HepG2 (cell line): Measurements from ENCODE around the gene HOMEZ. TPM values are rescaled to one million over a fixed set of nuclear protein-coding genes. Genes with fewer than 3 reads are reported as not detected.
"Not testable (repeated sequence)": the region's sequence is repeated elsewhere in the genome, so short reads cannot be mapped to it uniquely, and the experiment has no call there.

Experiments
- ATAC-seq: fragments of 200-7000 bp; cut with Tn5 transposase; 3 replicates; pipeline ENCODE4 v1.9.1; 2020; ENCODE audit warnings: mild to moderate bottlenecking, moderate library complexity
- BruUV-seq: library from RNA; stranded (reverse); fragments of 400-500 nt; replicated peaks from 2 replicates; lab custom pipeline; 2021; lab: Mats Ljungman, UMichigan
- CTCF ChIA-PET: fragments of 300-600 bp; formaldehyde crosslinking; extraction: SDS; loops from one replicate; lab custom pipeline; 2021; ENCODE audit warnings: low total read pairs, inconsistent platforms, low intra/inter-chr PET ratio; lab: Yijun Ruan, JAX
- POLR2A ChIA-PET: fragments of 350-600 bp; sonication (Branson Sonifier 250); formaldehyde crosslinking; loops from one replicate; lab custom pipeline; 2020; ENCODE audit warnings: antibody characterized with exemption, inconsistent platforms; lab: Yijun Ruan, JAX
- DNase-seq: peaks from one replicate; pipeline ENCODE4 v3.0.0-alpha.2; 2015; ENCODE audit warnings: low spot score
- FAIRE-seq: peaks from 3 replicates; lab custom pipeline; 2011; peaks lifted over from hg19 to GRCh38; lab: Jason Lieb, UNC
- H2AFZ ChIP-seq: one replicate; pipeline ENCODE4 v1.6.1; 2011; ENCODE audit warnings: low read length, inconsistent platforms
- H3K27ac ChIP-seq: fragments of 300-600 bp; 3 replicates; pipeline ENCODE4 v1.8.0; 2011; ENCODE audit warnings: mixed run types, mild to moderate bottlenecking, mixed read lengths, low read length, inconsistent platforms; ENCODE audit not compliant: insufficient read depth; ENCODE audit errors: extremely low read length
- H3K27me3 ChIP-seq, 2 experiments: fragments of 200-600 bp in 1 of 2; 2 replicates in 1 of 2; 3 replicates in 1 of 2; pipeline versions ENCODE4 v1.6.0 to v1.8.0; 2011; ENCODE audit warnings: low read length in 2 of 2, mild to moderate bottlenecking in 2 of 2, moderate library complexity in 2 of 2, inconsistent platforms in 1 of 2; ENCODE audit not compliant: insufficient read depth in 2 of 2, control insufficient read depth in 1 of 2
- H3K36me3 ChIP-seq, 2 experiments: fragments of 200-600 bp in 1 of 2; replicated peaks in 1 of 2; 2 replicates in 1 of 2; 3 replicates in 1 of 2; pipeline versions ENCODE4 v1.5.1 to v1.8.0; 2011; ENCODE audit warnings: low read length in 2 of 2, inconsistent platforms in 1 of 2; ENCODE audit not compliant: insufficient read depth in 2 of 2, control insufficient read depth in 1 of 2
- H3K4me1 ChIP-seq: 2 replicates; pipeline ENCODE4 v1.5.1; 2012; ENCODE audit warnings: low read length, inconsistent platforms; ENCODE audit not compliant: insufficient read depth
- H3K4me2 ChIP-seq: 2 replicates; pipeline ENCODE4 v1.6.0; 2011; ENCODE audit warnings: low read depth, low read length, inconsistent platforms
- H3K4me3 ChIP-seq, 3 experiments: fragments of 200-600 bp in 1 of 3; sonication (generic), shearing (Covaris generic) in 1 of 3; replicated peaks in 1 of 3; 2 replicates each; pipeline ENCODE4 v1.5.1; 2011 to 2016; ENCODE audit warnings: low read length in 3 of 3, inconsistent platforms in 2 of 3, low read depth in 2 of 3, mild to moderate bottlenecking in 2 of 3, control low read depth in 1 of 3, mixed read lengths in 1 of 3; ENCODE audit not compliant: insufficient read depth in 1 of 3
- H3K79me2 ChIP-seq: one replicate; pipeline ENCODE4 v1.6.1; 2011; ENCODE audit warnings: low read length, inconsistent platforms; ENCODE audit not compliant: insufficient read depth
- H3K9ac ChIP-seq: 2 replicates; pipeline ENCODE4 v1.6.0; 2011; ENCODE audit warnings: mild to moderate bottlenecking, low read depth, low read length, inconsistent platforms; ENCODE audit not compliant: insufficient read depth
- H3K9me3 ChIP-seq: 2 replicates; pipeline ENCODE4 v1.5.1; 2012; ENCODE audit warnings: mild to moderate bottlenecking, low read length
- H4K20me1 ChIP-seq: 2 replicates; pipeline ENCODE4 v1.6.0; 2011; ENCODE audit warnings: inconsistent platforms, mild to moderate bottlenecking, low read length, moderate library complexity; ENCODE audit not compliant: insufficient read depth
- WGBS: methylation state at CpG from one replicate; pipeline ENCODE4 v1.1.6; 2017; ENCODE audit warnings: low lambda C conversion rate; 5-methylcytosine and 5-hydroxymethylcytosine counted together
- in situ Hi-C: cut with HindIII; loops from 2 replicates; pipeline ENCODE4 v1.10.0; 2017; ENCODE audit warnings: low pct_unique_long_range_greater_than_20kb; ENCODE audit not compliant: extremely low pct_ligation_motif_present
- intact Hi-C: fragments of 100-400 bp; cut with micrococcal nuclease; formaldehyde crosslinking; loops from one replicate; pipeline ENCODE4 v1.10.0; 2022; ENCODE audit not compliant: unreplicated experiment
- polyA plus RNA-seq, 8 experiments: library from polyadenylated mRNA; depleted of rRNA in 3 of 8; stranded (reverse) in 7 of 8; unstranded in 1 of 8; fragments of >200 nt; fragmentation: Illumina TruSeq in 4 of 8; extraction: Trizol in 4 of 8; gene quantifications; 2 replicates each; pipeline versions ENCODE4 v1.2.1 to v1.2.3, GENCODE V29; 2011 to 2016; ENCODE audit warnings: low read depth in 4 of 8, missing spikeins in 1 of 8, mixed read lengths in 1 of 8; ENCODE audit not compliant: insufficient read depth in 1 of 8
- small RNA-seq, 3 experiments: library from RNA; depleted of rRNA; stranded (forward); fragments of <200 nt; gene quantifications; one replicate each; pipeline ENCODE3, GENCODE V24; 2012; ENCODE audit warnings: low read depth in 2 of 3, low replicate concordance in 1 of 3; ENCODE audit not compliant: insufficient read length in 3 of 3, insufficient read depth in 2 of 3
- total RNA-seq, 5 experiments: library from RNA; depleted of rRNA; stranded (reverse); fragments of >200 nt; fragmentation: Illumina TruSeq; extraction: Trizol; gene quantifications; 2 replicates each; pipeline ENCODE4 v1.2.3, GENCODE V29; 2016; ENCODE audit warnings: low read depth in 1 of 5

HOMEZ gene
- total and polyA plus RNA-seq, 2 of the 13 experiments (the other 11 are each of a cell fraction or from before 2014, with no cell fraction given): 14.5 to 31.8 TPM

DNA sequence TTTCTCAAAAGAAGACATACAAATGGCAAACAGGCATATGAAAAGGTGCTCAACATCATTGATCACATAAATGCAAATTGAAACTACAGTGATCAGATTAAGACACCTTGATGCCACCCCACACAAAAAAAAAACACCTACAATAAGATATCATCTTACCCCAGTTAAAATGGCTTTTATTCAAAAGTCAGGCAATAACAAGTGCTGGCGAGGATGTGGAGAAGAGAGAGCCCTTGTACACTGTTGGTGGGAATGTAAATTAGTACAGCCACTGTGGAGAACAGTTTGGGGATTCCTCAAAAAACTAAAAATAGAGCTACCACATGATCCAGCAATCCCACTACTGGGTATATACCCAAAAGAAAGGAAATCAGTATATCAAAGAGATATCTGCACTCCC lies 61.0 kb downstream of the HOMEZ start:
- H3K4me1 ChIP-seq, DNase-seq, H3K27ac ChIP-seq, H3K4me2 ChIP-seq, intact Hi-C loops, CTCF ChIA-PET, ATAC-seq, H3K79me2 ChIP-seq, H3K27me3 ChIP-seq, H3K36me3 ChIP-seq, H2AFZ ChIP-seq, H3K9ac ChIP-seq, H4K20me1 ChIP-seq, BruUV-seq, in situ Hi-C loops, POLR2A ChIA-PET, FAIRE-seq, H3K4me3 ChIP-seq, H3K9me3 ChIP-seq: not testable (repeated sequence)
- 7% methylated on average over 1 of the region's 1 CpG for WGBS

Small RNAs within 50 kb of the gene (small RNA-seq; reads per million reads assigned to genes)
- 0 reads per million in 3 experiments for gene AL049829.1
- 0 reads per million in 3 experiments for gene RNU6-1046P

Other genes with a start within 250 kb of the HOMEZ start
- gene PSMB11, start 243.9 kb downstream of the HOMEZ start, total RNA-seq (2016; rRNA removed; fragmentation: Illumina TruSeq; extraction: Trizol): not detected in 2 replicates
- gene PSMB11, start 243.9 kb downstream of the HOMEZ start, polyA plus RNA-seq (2011; rRNA removed): not detected in 2 replicates
- 0.41 and 0.69 TPM in 2 replicates for gene CDH24, start 228.6 kb downstream of the HOMEZ start, total RNA-seq (2016; rRNA removed; fragmentation: Illumina TruSeq; extraction: Trizol)
- gene CDH24, start 228.6 kb downstream of the HOMEZ start, polyA plus RNA-seq (2011; rRNA removed): 0.99 and 1.2 TPM in 2 replicates
- gene ACIN1, start 191.0 kb downstream of the HOMEZ start, total RNA-seq (2016; rRNA removed; fragmentation: Illumina TruSeq; extraction: Trizol): 102 and 165 TPM in 2 replicates
- 183 and 222 TPM in 2 replicates for gene ACIN1, start 191.0 kb downstream of the HOMEZ start, polyA plus RNA-seq (2011; rRNA removed)
- gene C14orf119, start 190.6 kb downstream of the HOMEZ start, total RNA-seq (2016; rRNA removed; fragmentation: Illumina TruSeq; extraction: Trizol): 206 and 299 TPM in 2 replicates
- gene C14orf119, start 190.6 kb downstream of the HOMEZ start, polyA plus RNA-seq (2011; rRNA removed): 104 and 117 TPM in 2 replicates
- gene CIROP, start 181.1 kb downstream of the HOMEZ start, total RNA-seq (2016; rRNA removed; fragmentation: Illumina TruSeq; extraction: Trizol): not detected in 2 replicates
- 0.07 and 0.14 TPM in 2 replicates for gene CIROP, start 181.1 kb downstream of the HOMEZ start, polyA plus RNA-seq (2011; rRNA removed)
- gene CEBPE, start 166.9 kb downstream of the HOMEZ start, total RNA-seq (2016; rRNA removed; fragmentation: Illumina TruSeq; extraction: Trizol): 0.11 TPM in 1 of 2 replicates, not detected in the other
- 0.09 and 0.10 TPM in 2 replicates for gene CEBPE, start 166.9 kb downstream of the HOMEZ start, polyA plus RNA-seq (2011; rRNA removed)
- gene SLC7A8, start 102.5 kb downstream of the HOMEZ start, total RNA-seq (2016; rRNA removed; fragmentation: Illumina TruSeq; extraction: Trizol): not detected in 2 replicates
- gene SLC7A8, start 102.5 kb downstream of the HOMEZ start, polyA plus RNA-seq (2011; rRNA removed): 0.03 and 0.25 TPM in 2 replicates
- not detected in 2 replicates for gene RNF212B, start 48.2 kb downstream of the HOMEZ start, total RNA-seq (2016; rRNA removed; fragmentation: Illumina TruSeq; extraction: Trizol)
- 0.05 TPM in 1 of 2 replicates, not detected in the other for gene RNF212B, start 48.2 kb downstream of the HOMEZ start, polyA plus RNA-seq (2011; rRNA removed)
- gene PPP1R3E, start 16.7 kb upstream of the HOMEZ start, total RNA-seq (2016; rRNA removed; fragmentation: Illumina TruSeq; extraction: Trizol): 8.3 and 16.5 TPM in 2 replicates
- 22.5 and 26.5 TPM in 2 replicates for gene PPP1R3E, start 16.7 kb upstream of the HOMEZ start, polyA plus RNA-seq (2011; rRNA removed)
- gene BCL2L2, start 20.7 kb upstream of the HOMEZ start, total RNA-seq (2016; rRNA removed; fragmentation: Illumina TruSeq; extraction: Trizol): 26.6 and 28.1 TPM in 2 replicates
- 49.8 and 58.5 TPM in 2 replicates for gene BCL2L2, start 20.7 kb upstream of the HOMEZ start, polyA plus RNA-seq (2011; rRNA removed)
- 173 and 233 TPM in 2 replicates for gene PABPN1, start 35.3 kb upstream of the HOMEZ start, total RNA-seq (2016; rRNA removed; fragmentation: Illumina TruSeq; extraction: Trizol)
- 524 and 560 TPM in 2 replicates for gene PABPN1, start 35.3 kb upstream of the HOMEZ start, polyA plus RNA-seq (2011; rRNA removed)
- 0.48 and 0.95 TPM in 2 replicates for gene SLC22A17, start 66.8 kb upstream of the HOMEZ start, total RNA-seq (2016; rRNA removed; fragmentation: Illumina TruSeq; extraction: Trizol)
- 1.1 and 1.8 TPM in 2 replicates for gene SLC22A17, start 66.8 kb upstream of the HOMEZ start, polyA plus RNA-seq (2011; rRNA removed)
- not detected in 2 replicates for gene EFS, start 79.0 kb upstream of the HOMEZ start, total RNA-seq (2016; rRNA removed; fragmentation: Illumina TruSeq; extraction: Trizol)
- not detected in 2 replicates for gene EFS, start 79.0 kb upstream of the HOMEZ start, polyA plus RNA-seq (2011; rRNA removed)
- not detected in 2 replicates for gene IL25, start 86.7 kb upstream of the HOMEZ start, total RNA-seq (2016; rRNA removed; fragmentation: Illumina TruSeq; extraction: Trizol)
- not detected in 2 replicates for gene IL25, start 86.7 kb upstream of the HOMEZ start, polyA plus RNA-seq (2011; rRNA removed)
- not detected in 2 replicates for gene CMTM5, start 90.9 kb upstream of the HOMEZ start, total RNA-seq (2016; rRNA removed; fragmentation: Illumina TruSeq; extraction: Trizol)
- gene CMTM5, start 90.9 kb upstream of the HOMEZ start, polyA plus RNA-seq (2011; rRNA removed): not detected in 2 replicates
- gene MYH6, start 122.1 kb upstream of the HOMEZ start, total RNA-seq (2016; rRNA removed; fragmentation: Illumina TruSeq; extraction: Trizol): not detected in 2 replicates
- gene MYH6, start 122.1 kb upstream of the HOMEZ start, polyA plus RNA-seq (2011; rRNA removed): 0.01 TPM in 1 of 2 replicates, not detected in the other
- gene MYH7, start 149.5 kb upstream of the HOMEZ start, total RNA-seq (2016; rRNA removed; fragmentation: Illumina TruSeq; extraction: Trizol): 0.04 TPM in 1 of 2 replicates, not detected in the other
- 0.01 and 0.04 TPM in 2 replicates for gene MYH7, start 149.5 kb upstream of the HOMEZ start, polyA plus RNA-seq (2011; rRNA removed)
- gene NGDN, start 183.6 kb upstream of the HOMEZ start, total RNA-seq (2016; rRNA removed; fragmentation: Illumina TruSeq; extraction: Trizol): 216 and 241 TPM in 2 replicates
- gene NGDN, start 183.6 kb upstream of the HOMEZ start, polyA plus RNA-seq (2011; rRNA removed): 131 and 154 TPM in 2 replicates